OCI-LY7 (cell line): Measurements from ENCODE around the gene KMT2A. TPM values are rescaled to one million over a fixed set of nuclear protein-coding genes. Genes with fewer than 3 reads are reported as not detected.

Experiments
- BruUV-seq: library from RNA; stranded (reverse); fragments of 400-500 nt; replicated peaks from 2 replicates; lab custom pipeline; 2021; lab: Mats Ljungman, UMichigan
- CTCF ChIA-PET: fragments of 300-600 bp; sonication (Branson Sonifier 250); formaldehyde crosslinking; loops from one replicate; lab custom pipeline; 2022; ENCODE audit warnings: antibody characterized with exemption; ENCODE audit not compliant: unreplicated experiment; lab: Charles Lee
- POLR2A ChIA-PET: fragments of 300-600 bp; sonication (Branson Sonifier 250); formaldehyde crosslinking; loops from one replicate; lab custom pipeline; 2022; ENCODE audit warnings: antibody characterized with exemption; lab: Charles Lee
- DNase-seq: peaks from one replicate; pipeline ENCODE4 v3.0.0-alpha.2; 2015; ENCODE audit warnings: low spot score
- H2AFZ ChIP-seq: fragments of 200-600 bp; sonication (generic), shearing (Covaris generic); 2 replicates; pipeline ENCODE4 v1.6.1; 2014; ENCODE audit warnings: mild to moderate bottlenecking, antibody characterized with exemption, low read length, moderate library complexity
- H3K27ac ChIP-seq: fragments of 200-600 bp; sonication (generic); 2 replicates; pipeline ENCODE4 v1.5.1; 2014; ENCODE audit warnings: mixed run types, low read depth, mild to moderate bottlenecking, moderate library complexity, low read length, inconsistent platforms; ENCODE audit not compliant: poor library complexity, severe bottlenecking
- H3K36me3 ChIP-seq: fragments of 200-600 bp; sonication (generic); 2 replicates; pipeline ENCODE4 v1.6.1; 2014; ENCODE audit warnings: mild to moderate bottlenecking, antibody characterized with exemption, low read length, moderate library complexity, mixed read lengths; ENCODE audit not compliant: insufficient read depth
- H3K4me1 ChIP-seq: fragments of 200-600 bp; sonication (generic); 2 replicates; pipeline ENCODE4 v1.5.1; 2014; ENCODE audit warnings: mild to moderate bottlenecking, low read length; ENCODE audit not compliant: insufficient read depth, poor library complexity, severe bottlenecking
- H3K4me2 ChIP-seq: fragments of 200-600 bp; sonication (generic); 2 replicates; pipeline ENCODE4 v1.6.1; 2014; ENCODE audit warnings: mild to moderate bottlenecking, low read length
- H3K4me3 ChIP-seq: fragments of 200-600 bp; sonication (generic); 2 replicates; pipeline ENCODE4 v1.5.1; 2014; ENCODE audit warnings: mild to moderate bottlenecking, low read depth, low read length; ENCODE audit not compliant: poor library complexity, severe bottlenecking
- H3K79me2 ChIP-seq: fragments of 200-600 bp; sonication (generic); 2 replicates; pipeline ENCODE4 v1.6.1; 2016; ENCODE audit warnings: low read depth, mild to moderate bottlenecking, low read length, moderate library complexity, mixed read lengths; ENCODE audit not compliant: insufficient read depth
- H3K9me2 ChIP-seq: fragments of 200-600 bp; sonication (generic); 2 replicates; pipeline ENCODE4 v1.6.1; 2016; ENCODE audit warnings: mild to moderate bottlenecking, low read length, mixed read lengths; ENCODE audit not compliant: insufficient read depth
- H3K9me3 ChIP-seq: fragments of 200-600 bp; sonication (generic); 2 replicates; pipeline ENCODE4 v1.6.1; 2014; ENCODE audit warnings: mild to moderate bottlenecking, mixed run types, low read length, mixed read lengths
- H4K20me1 ChIP-seq: fragments of 200-600 bp; sonication (generic); 2 replicates; pipeline ENCODE4 v1.6.1; 2014; ENCODE audit warnings: mild to moderate bottlenecking, antibody characterized with exemption, low read length, moderate library complexity, mixed read lengths; ENCODE audit not compliant: insufficient read depth
- EZH2phosphoT487 ChIP-seq: fragments of 200-600 bp; sonication (generic); IDR thresholded peaks from 2 replicates; pipeline ENCODE4 v1.6.1; 2018; ENCODE audit warnings: low read depth, borderline replicate concordance, mild to moderate bottlenecking, mixed run types, antibody characterized with exemption, low read length, moderate library complexity, mixed read lengths
- intact Hi-C: fragments of 100-400 bp; cut with micrococcal nuclease; formaldehyde crosslinking; loops from one replicate; pipeline ENCODE4 v1.10.0; 2022; ENCODE audit not compliant: unreplicated experiment
- total RNA-seq, 2 experiments: library from RNA; depleted of rRNA in 1 of 2; stranded (reverse); fragments of >200 nt in 1 of 2; shearing (Covaris generic) in 1 of 2; gene quantifications; 2 replicates each; pipeline ENCODE4 v1.2.3, GENCODE V29; 2014 to 2022
- TF ChIP-seq, protein P1 (sequence below): fragments of 200-600 bp; sonication (generic); conservative IDR thresholded peaks from 2 replicates; pipeline ENCODE4 v1.5.1; 2014; ENCODE audit warnings: mild to moderate bottlenecking, antibody characterized with exemption, low read length, moderate library complexity, mixed read lengths

The KMT2A gene
- total RNA-seq, 2 experiments from 2014 or later: 55.8 to 90.0 TPM

DNA sequence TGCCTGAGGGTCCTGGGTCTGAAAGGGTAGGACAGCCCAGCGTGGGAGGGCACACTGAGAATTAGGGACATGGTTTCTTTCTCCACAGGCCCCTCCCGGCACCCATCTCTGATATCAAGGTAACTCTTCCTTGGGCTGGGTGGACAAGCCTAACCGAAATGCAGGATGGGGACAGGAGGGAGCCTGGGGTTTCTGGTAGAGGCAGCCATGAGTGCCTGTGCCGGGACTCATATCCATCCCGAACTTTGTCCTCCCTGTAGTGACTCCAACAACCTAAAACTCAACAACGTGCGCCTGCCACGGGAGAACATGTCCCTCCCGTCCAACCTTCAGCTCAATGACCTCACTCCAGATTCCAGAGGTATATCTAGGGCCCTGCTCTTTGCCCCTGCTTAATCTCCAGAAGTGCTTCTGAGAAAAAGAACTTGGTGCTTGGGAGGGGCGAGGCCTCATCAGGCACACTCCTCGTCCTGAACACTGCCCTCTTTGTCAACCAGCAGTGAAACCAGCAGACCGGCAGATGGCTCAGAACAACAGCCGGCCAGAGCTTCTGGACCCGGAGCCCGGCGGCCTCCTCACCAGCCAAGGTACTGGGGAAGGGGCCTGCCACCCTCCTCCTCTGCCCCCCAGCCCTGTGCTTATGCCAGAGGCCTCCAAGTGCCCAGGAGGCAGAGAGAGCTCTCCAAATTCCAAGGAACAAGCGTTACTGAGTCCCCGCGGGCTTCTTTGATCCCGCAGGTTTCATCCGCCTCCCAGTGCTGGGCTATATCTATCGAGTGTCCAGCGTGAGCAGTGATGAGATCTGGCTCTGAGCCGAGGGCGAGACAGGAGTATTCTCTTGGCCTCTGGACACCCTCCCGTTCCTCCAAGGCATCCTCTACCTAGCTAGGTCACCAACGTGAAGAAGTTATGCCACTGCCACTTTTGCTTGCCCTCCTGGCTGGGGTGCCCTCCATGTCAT, 97.8 kb downstream of the KMT2A start:
- Histone ChIP-seq H3K36me3 (no peaks in the 10 kb centered on the region), H3K9me3 (no peaks in the 10 kb centered on the region), H3K27ac (no peak overlapping the region), H3K79me2 (no peaks in the 10 kb centered on the region), H2AFZ (no peak overlapping the region), H3K4me1 (peaks cover 14% of the 10 kb centered on the region), H4K20me1 (no peaks in the 10 kb centered on the region), H3K4me3 (no peak overlapping the region), H3K4me2 (no peak overlapping the region), H3K9me2 (no peaks in the 10 kb centered on the region)
- no peak for TF ChIP-seq EZH2phosphoT487
- TF ChIP-seq, protein P1, sequence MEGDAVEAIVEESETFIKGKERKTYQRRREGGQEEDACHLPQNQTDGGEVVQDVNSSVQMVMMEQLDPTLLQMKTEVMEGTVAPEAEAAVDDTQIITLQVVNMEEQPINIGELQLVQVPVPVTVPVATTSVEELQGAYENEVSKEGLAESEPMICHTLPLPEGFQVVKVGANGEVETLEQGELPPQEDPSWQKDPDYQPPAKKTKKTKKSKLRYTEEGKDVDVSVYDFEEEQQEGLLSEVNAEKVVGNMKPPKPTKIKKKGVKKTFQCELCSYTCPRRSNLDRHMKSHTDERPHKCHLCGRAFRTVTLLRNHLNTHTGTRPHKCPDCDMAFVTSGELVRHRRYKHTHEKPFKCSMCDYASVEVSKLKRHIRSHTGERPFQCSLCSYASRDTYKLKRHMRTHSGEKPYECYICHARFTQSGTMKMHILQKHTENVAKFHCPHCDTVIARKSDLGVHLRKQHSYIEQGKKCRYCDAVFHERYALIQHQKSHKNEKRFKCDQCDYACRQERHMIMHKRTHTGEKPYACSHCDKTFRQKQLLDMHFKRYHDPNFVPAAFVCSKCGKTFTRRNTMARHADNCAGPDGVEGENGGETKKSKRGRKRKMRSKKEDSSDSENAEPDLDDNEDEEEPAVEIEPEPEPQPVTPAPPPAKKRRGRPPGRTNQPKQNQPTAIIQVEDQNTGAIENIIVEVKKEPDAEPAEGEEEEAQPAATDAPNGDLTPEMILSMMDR: no peak
- POLR2A ChIA-PET: interaction anchor here (0.5 to 0.6 kb wide), 2 partner anchors 31 to 264 kb away, joined by 3 read pairs; no protein-coding TSS in a partner anchor
- intact Hi-C loops: no loop called here
- CTCF ChIA-PET: no interaction called here
- DNase-seq: no peak
- no TSS peak for BruUV-seq

DNA sequence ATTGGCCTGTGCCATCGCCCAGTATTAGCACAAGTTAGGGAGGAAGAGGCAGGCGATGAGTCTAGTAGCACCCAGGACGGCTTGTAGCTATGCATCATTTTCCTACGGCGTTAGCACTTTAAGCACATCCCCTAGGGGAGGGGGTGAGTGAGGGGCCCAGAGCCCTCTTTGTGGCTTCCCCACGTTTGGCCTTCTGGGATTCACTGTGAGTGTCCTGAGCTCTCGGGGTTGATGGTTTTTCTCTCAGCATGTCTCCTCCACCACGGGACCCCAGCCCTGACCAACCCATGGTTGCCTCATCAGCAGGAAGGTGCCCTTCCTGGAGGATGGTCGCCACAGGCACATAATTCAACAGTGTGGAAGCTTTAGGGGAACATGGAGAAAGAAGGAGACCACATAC, 99.0 kb downstream of the KMT2A start:
- CTCF ChIA-PET: no interaction called here
- Histone ChIP-seq H3K9me2 (no peaks in the 10 kb centered on the region), H4K20me1 (no peaks in the 10 kb centered on the region), H3K4me1 (peaks cover 6% of the 10 kb centered on the region), H3K36me3 (no peaks in the 10 kb centered on the region), H3K4me3 (no peak overlapping the region), H3K9me3 (no peaks in the 10 kb centered on the region), H3K27ac (no peak overlapping the region), H3K79me2 (no peaks in the 10 kb centered on the region), H3K4me2 (no peak overlapping the region), H2AFZ (no peak overlapping the region)
- POLR2A ChIA-PET: no interaction called here
- no peak for TF ChIP-seq EZH2phosphoT487
- TF ChIP-seq, protein P1: no peak
- intact Hi-C loops: no loop called here
- DNase-seq: no peak
- no TSS peak for BruUV-seq

DNA sequence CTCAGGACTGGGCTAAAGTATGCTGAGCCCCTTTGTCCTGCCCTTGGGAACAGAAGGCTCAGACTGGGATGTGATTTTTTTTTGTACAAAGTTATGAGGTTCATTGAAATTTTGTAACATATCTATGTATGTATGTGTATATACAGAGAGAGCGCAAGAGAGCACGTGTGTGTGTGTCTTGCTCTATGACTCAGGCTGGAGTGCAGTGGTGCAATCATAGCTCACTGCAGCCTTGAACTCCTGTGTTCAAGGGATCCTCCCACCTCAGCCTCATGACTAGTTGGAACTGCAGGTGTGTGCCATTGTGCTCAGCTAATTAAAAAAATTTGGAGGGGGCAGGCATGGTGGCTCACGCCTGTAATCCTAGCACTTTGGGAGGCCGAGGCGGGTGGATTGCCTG, 100.4 kb downstream of the KMT2A start:
- DNase-seq: no peak
- no peaks in the 10 kb centered on the region for H4K20me1 ChIP-seq
- no peaks in the 10 kb centered on the region for H3K36me3 ChIP-seq
- H3K9me2 ChIP-seq: no peaks in the 10 kb centered on the region
- no peak overlapping the region for H3K4me3 ChIP-seq
- intact Hi-C loops: no loop called here
- no peak overlapping the region for H2AFZ ChIP-seq
- POLR2A ChIA-PET: interaction anchor here (0.9 kb wide), 1 partner anchor 11 kb away, joined by 3 read pairs; no protein-coding TSS in a partner anchor
- BruUV-seq: no TSS peak
- CTCF ChIA-PET: no interaction called here
- no peaks in the 10 kb centered on the region for H3K79me2 ChIP-seq
- no peak overlapping the region for H3K4me2 ChIP-seq
- no peak for TF ChIP-seq EZH2phosphoT487
- TF ChIP-seq, protein P1: no peak
- H3K9me3 ChIP-seq: no peaks in the 10 kb centered on the region
- peaks cover under 1% of the 10 kb centered on the region for H3K4me1 ChIP-seq
- no peak overlapping the region for H3K27ac ChIP-seq
